ENCODE results near the gene KAT2A.

- no peak for TF ChIP-seq EP300 (IDR thresholded peaks at IDR 0.05)
- TF ChIP-seq POLR2A (IDR thresholded peaks at IDR 0.05) = no peak
- no peak for TF ChIP-seq CTCF (IDR thresholded peaks at IDR 0.05)
These were observed 22.3 kb downstream of the KAT2A start for GRCh38 chr17:42098730-42099399.
